Neural progenitor cell (in vitro differentiated cells): ENCODE measurements around the gene SLC23A2. TPM values are rescaled to one million over a fixed set of nuclear protein-coding genes. Genes with fewer than 3 reads are reported as not detected.

Experiments used
- DNase-seq: peaks from one replicate; pipeline ENCODE4 v3.0.0-alpha.2; 2016; ENCODE audit warnings: low spot score
- H2AFZ ChIP-seq: fragments of 200-600 bp; sonication (generic); replicated peaks from 2 replicates; pipeline ENCODE4 v1.6.1; 2016; ENCODE audit warnings: antibody characterized with exemption
- H3F3A ChIP-seq: fragments of 200-600 bp; sonication (generic); 2 replicates; pipeline ENCODE4 v1.6.1; 2016; ENCODE audit warnings: antibody characterized with exemption, low read depth
- H3K27ac ChIP-seq: fragments of 200-600 bp; sonication (generic); 2 replicates; pipeline ENCODE4 v1.5.1; 2016; ENCODE audit warnings: mild to moderate bottlenecking
- H3K27me3 ChIP-seq: fragments of 200-600 bp; sonication (generic); 2 replicates; pipeline ENCODE4 v1.6.1; 2016; ENCODE audit warnings: mild to moderate bottlenecking, moderate library complexity
- H3K36me3 ChIP-seq: fragments of 200-600 bp; sonication (generic); 2 replicates; pipeline ENCODE4 v1.5.1; 2016
- H3K4me1 ChIP-seq: fragments of 200-600 bp; sonication (generic); 2 replicates; pipeline ENCODE4 v1.6.1; 2016; ENCODE audit warnings: mixed run types
- H3K4me2 ChIP-seq: fragments of 200-600 bp; sonication (generic); 2 replicates; pipeline ENCODE4 v1.6.1; 2016
- H3K4me3 ChIP-seq: fragments of 200-600 bp; sonication (generic); 2 replicates; pipeline ENCODE4 v1.5.1; 2016
- H3K79me2 ChIP-seq: fragments of 200-600 bp; sonication (generic); 2 replicates; pipeline ENCODE4 v1.6.1; 2016; ENCODE audit warnings: low read depth
- H3K9ac ChIP-seq: fragments of 200-600 bp; sonication (generic); 2 replicates; pipeline ENCODE4 v1.6.1; 2016
- H3K9me3 ChIP-seq: fragments of 200-600 bp; sonication (generic); 2 replicates; pipeline ENCODE4 v1.5.1; 2016; ENCODE audit warnings: low read depth
- H4K20me1 ChIP-seq: fragments of 200-600 bp; sonication (generic); 2 replicates; pipeline ENCODE4 v1.6.1; 2016; ENCODE audit warnings: low read depth
- H3K27ac Mint-ChIP-seq: 3 replicates; pipeline ENCODE4 v1.8.0; 2021; ENCODE audit warnings: mixed read lengths
- H3K27me3 Mint-ChIP-seq: 2 replicates; pipeline ENCODE4 v1.8.0; 2022; ENCODE audit warnings: low read depth, mild to moderate bottlenecking, inconsistent platforms, moderate library complexity, mixed read lengths; ENCODE audit not compliant: insufficient read depth
- H3K36me3 Mint-ChIP-seq: 3 replicates; pipeline ENCODE4 v1.8.0; 2021; ENCODE audit warnings: mixed read lengths
- H3K4me1 Mint-ChIP-seq: 3 replicates; pipeline ENCODE4 v1.8.0; 2021; ENCODE audit warnings: mixed read lengths
- H3K4me3 Mint-ChIP-seq: 3 replicates; pipeline ENCODE4 v1.8.0; 2021; ENCODE audit warnings: mild to moderate bottlenecking, moderate library complexity, mixed read lengths
- H3K9me3 Mint-ChIP-seq: 3 replicates; pipeline ENCODE4 v1.8.0; 2020; ENCODE audit warnings: mixed read lengths
- CTCF ChIP-seq: fragments of 200-600 bp; sonication (generic); IDR thresholded peaks from 2 replicates; pipeline ENCODE4 v1.5.1; 2017; ENCODE audit warnings: antibody characterized with exemption, mild to moderate bottlenecking
- EZH2 ChIP-seq: fragments of 200-600 bp; sonication (generic); IDR thresholded peaks from 2 replicates; pipeline ENCODE4 v1.6.1; 2017; ENCODE audit warnings: antibody characterized with exemption, mild to moderate bottlenecking, moderate library complexity
- EZH2phosphoT487 ChIP-seq: fragments of 200-600 bp; sonication (generic); IDR thresholded peaks from 2 replicates; pipeline ENCODE4 v1.6.1; 2017; ENCODE audit warnings: antibody characterized with exemption
- total RNA-seq: library from RNA; depleted of rRNA; stranded (reverse); fragments of >200 nt; gene quantifications from 2 replicates; pipeline ENCODE4 v1.2.3, GENCODE V29; 2015; ENCODE audit warnings: low replicate concordance

SLC23A2 gene
- total RNA-seq, 1 donor from 2014 or later: 13.0 TPM

GRCh38 chr20:4844751-4845465 is 156.4 kb downstream of the SLC23A2 start:
- Mint-ChIP-seq H3K9me3 (no peaks in the 10 kb centered on the region), H3K27me3 (peaks cover 7% of the 10 kb centered on the region), H3K36me3 (no peaks in the 10 kb centered on the region), H3K4me1 (no peaks in the 10 kb centered on the region), H3K4me3 (no peak overlapping the region), H3K27ac (no peak overlapping the region)
- no peak overlapping the region for H3K27ac ChIP-seq
- H3K9me3 ChIP-seq: no peaks in the 10 kb centered on the region
- H3K9ac ChIP-seq: no peak overlapping the region
- no peak overlapping the region for H3K4me2 ChIP-seq
- DNase-seq: no peak
- H3K36me3 ChIP-seq: no peaks in the 10 kb centered on the region
- H3K27me3 ChIP-seq: no peaks in the 10 kb centered on the region
- no peak overlapping the region for H3K4me3 ChIP-seq
- no peaks in the 10 kb centered on the region for H3K4me1 ChIP-seq
- H3K79me2 ChIP-seq: no peaks in the 10 kb centered on the region
- H4K20me1 ChIP-seq: no peaks in the 10 kb centered on the region
- H3F3A ChIP-seq: no peaks in the 10 kb centered on the region
- no peak overlapping the region for H2AFZ ChIP-seq
- TF ChIP-seq CTCF (no peak), EZH2phosphoT487 (no peak), EZH2 (no peak)

GRCh38 chr20:4844325-4844724 is 157.0 kb downstream of the SLC23A2 start:
- Histone ChIP-seq H3K4me3 (no peak overlapping the region), H3K27ac (no peak overlapping the region), H3K9me3 (no peaks in the 10 kb centered on the region), H3F3A (no peaks in the 10 kb centered on the region), H3K9ac (no peak overlapping the region), H3K4me1 (no peaks in the 10 kb centered on the region), H3K79me2 (no peaks in the 10 kb centered on the region), H3K36me3 (no peaks in the 10 kb centered on the region), H3K4me2 (no peak overlapping the region), H4K20me1 (no peaks in the 10 kb centered on the region), H2AFZ (no peak overlapping the region), H3K27me3 (no peaks in the 10 kb centered on the region)
- DNase-seq: no peak
- no peaks in the 10 kb centered on the region for H3K4me1 Mint-ChIP-seq
- no peak overlapping the region for H3K4me3 Mint-ChIP-seq
- peaks cover 7% of the 10 kb centered on the region for H3K27me3 Mint-ChIP-seq
- no peak for TF ChIP-seq CTCF
- no peak for TF ChIP-seq EZH2
- TF ChIP-seq EZH2phosphoT487: no peak
- no peak overlapping the region for H3K27ac Mint-ChIP-seq
- H3K36me3 Mint-ChIP-seq: no peaks in the 10 kb centered on the region
- no peaks in the 10 kb centered on the region for H3K9me3 Mint-ChIP-seq

GRCh38 chr20:4840801-4841200 is 160.5 kb downstream of the SLC23A2 start:
- Histone ChIP-seq H3K27ac (no peak overlapping the region), H3F3A (no peaks in the 10 kb centered on the region), H4K20me1 (no peaks in the 10 kb centered on the region), H3K9ac (no peak overlapping the region), H3K79me2 (no peaks in the 10 kb centered on the region), H3K4me1 (no peaks in the 10 kb centered on the region), H3K4me3 (no peak overlapping the region), H3K4me2 (no peak overlapping the region), H3K9me3 (no peaks in the 10 kb centered on the region), H3K36me3 (no peaks in the 10 kb centered on the region), H3K27me3 (no peaks in the 10 kb centered on the region), H2AFZ (no peak overlapping the region)
- no peak for TF ChIP-seq CTCF
- H3K9me3 Mint-ChIP-seq: peaks cover 5% of the 10 kb centered on the region
- no peak overlapping the region for H3K27ac Mint-ChIP-seq
- no peak overlapping the region for H3K4me3 Mint-ChIP-seq
- DNase-seq: no peak
- peaks cover 1% of the 10 kb centered on the region for H3K36me3 Mint-ChIP-seq
- peaks cover 5% of the 10 kb centered on the region for H3K4me1 Mint-ChIP-seq
- H3K27me3 Mint-ChIP-seq: peaks cover 13% of the 10 kb centered on the region
